Activated CD4-positive, alpha-beta memory T cell treated with anti-CD3 and anti-CD28 coated beads, Interleukin-2, amount 10 ng/mL, durations not matched to agents 7 days and 5 days (primary cell): ENCODE measurements around the gene MSS51. TPM values are rescaled to one million over a fixed set of nuclear protein-coding genes. Genes with fewer than 3 reads are reported as not detected.

Experiments
- CTCF ChIA-PET: fragments of 350-600 bp; sonication (Branson Sonifier 250); formaldehyde crosslinking; loops from one replicate; lab custom pipeline; 2021; ENCODE audit warnings: antibody characterized with exemption, inconsistent platforms; lab: Charles Lee
- POLR2A ChIA-PET: fragments of 350-600 bp; sonication (Branson Sonifier 250); formaldehyde crosslinking; loops from one replicate; lab custom pipeline; 2021; ENCODE audit warnings: antibody characterized with exemption; lab: Charles Lee
- DNase-seq: peaks from one replicate; pipeline ENCODE4 v3.0.0-alpha.2; 2020
- H3K27ac Mint-ChIP-seq: one replicate; pipeline ENCODE4 v1.8.0; 2021; ENCODE audit warnings: mild to moderate bottlenecking, mixed read lengths
- H3K27me3 Mint-ChIP-seq: one replicate; pipeline ENCODE4 v1.8.0; 2021; ENCODE audit warnings: mixed read lengths
- H3K36me3 Mint-ChIP-seq: one replicate; pipeline ENCODE4 v1.8.0; 2021; ENCODE audit warnings: low read depth, mixed read lengths
- H3K4me1 Mint-ChIP-seq: one replicate; pipeline ENCODE4 v1.8.0; 2021; ENCODE audit warnings: mixed read lengths
- H3K4me3 Mint-ChIP-seq: one replicate; pipeline ENCODE4 v1.8.0; 2021; ENCODE audit warnings: mild to moderate bottlenecking, mixed read lengths
- H3K9me3 Mint-ChIP-seq: one replicate; pipeline ENCODE4 v1.8.0; 2021; ENCODE audit warnings: mixed read lengths
- total RNA-seq, 2 experiments: library from RNA; stranded (reverse); gene quantifications; one replicate each; pipeline ENCODE4 v1.2.3, GENCODE V29; 2021

MSS51 gene
- total RNA-seq, 2 experiments from 2014 or later = 2.8 to 3.3 TPM

GRCh38 chr10:73446926-73447325, 13.6 kb upstream of the MSS51 start:
- POLR2A ChIA-PET = interaction anchor here (1.0 kb wide), 1 partner anchor 60 kb away, joined by 3 read pairs; no protein-coding TSS in a partner anchor
- DNase-seq = no peak
- Mint-ChIP-seq H3K27me3 (no peaks in the 10 kb centered on the region), H3K27ac (no peak overlapping the region), H3K36me3 (peaks cover 19% of the 10 kb centered on the region), H3K4me1 (no peaks in the 10 kb centered on the region), H3K4me3 (no peak overlapping the region), H3K9me3 (no peaks in the 10 kb centered on the region)
- CTCF ChIA-PET = no interaction called here

DNA sequence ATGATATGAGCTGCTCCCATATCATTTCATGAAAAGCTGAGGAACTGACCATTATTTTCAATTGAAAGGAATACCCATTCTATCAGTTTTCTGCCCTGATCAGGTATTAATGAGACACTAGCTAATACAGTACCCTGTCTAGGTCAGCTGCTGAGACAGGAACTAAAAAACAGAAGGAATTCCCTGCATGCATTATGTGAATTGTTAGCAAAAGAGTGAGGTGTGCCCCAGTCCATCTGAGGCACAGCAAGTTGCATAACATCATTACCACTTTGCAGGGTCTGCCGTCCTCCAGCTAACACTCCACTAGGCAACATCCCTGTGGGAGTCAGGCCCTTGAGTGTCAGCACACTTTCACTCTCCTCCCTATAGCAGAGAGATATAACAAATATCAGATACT, 11.1 kb upstream of the MSS51 start:
- ChIA-PET POLR2A (interaction anchor here (1.0 to 1.1 kb wide), 2 partner anchors 39 to 50 kb away, joined by 3 read pairs; no protein-coding TSS in a partner anchor), CTCF (interaction anchor here (1.1 kb wide), 1 partner anchor 199 kb away, joined by 3 read pairs; no protein-coding TSS in a partner anchor)
- no peak for DNase-seq
- H3K4me3 Mint-ChIP-seq = no peak overlapping the region
- H3K4me1 Mint-ChIP-seq = peaks cover 3% of the 10 kb centered on the region
- no peaks in the 10 kb centered on the region for H3K27me3 Mint-ChIP-seq
- H3K27ac Mint-ChIP-seq = no peak overlapping the region
- H3K36me3 Mint-ChIP-seq = peaks cover 23% of the 10 kb centered on the region
- no peaks in the 10 kb centered on the region for H3K9me3 Mint-ChIP-seq

DNA sequence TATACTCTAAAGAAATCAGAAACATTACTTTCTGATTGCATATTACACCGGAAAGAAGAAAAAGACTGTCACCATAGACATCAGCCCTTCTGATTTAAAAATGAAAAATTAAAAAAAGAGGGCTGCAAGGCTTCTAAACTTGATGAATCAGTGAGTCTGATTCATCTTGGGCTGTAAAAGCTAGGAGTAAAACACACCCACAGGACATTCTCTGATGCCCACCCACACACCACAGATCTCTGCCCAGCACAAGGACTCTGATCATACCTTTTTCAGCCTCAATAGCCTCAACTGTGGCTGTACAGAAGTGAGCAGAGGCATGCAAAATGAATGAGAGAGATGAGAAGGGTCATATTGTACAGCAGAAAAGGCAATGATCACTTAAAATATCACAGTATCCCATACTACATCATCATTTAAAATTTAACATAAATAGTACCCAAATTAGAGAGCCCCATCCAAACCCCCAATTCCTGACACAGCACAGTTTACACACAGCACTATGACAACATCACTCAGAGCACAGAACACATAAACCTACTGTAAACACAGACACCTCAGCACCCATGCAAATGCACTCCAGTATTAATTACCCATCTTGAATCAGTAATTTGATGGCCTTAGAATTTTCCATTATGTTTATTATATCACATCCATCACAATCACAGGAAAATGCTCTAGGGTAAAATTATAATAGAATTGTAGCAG, 6.4 kb upstream of the MSS51 start:
- no peak for DNase-seq
- H3K36me3 Mint-ChIP-seq = peaks cover 27% of the 10 kb centered on the region
- no peaks in the 10 kb centered on the region for H3K27me3 Mint-ChIP-seq
- H3K4me3 Mint-ChIP-seq = no peak overlapping the region
- POLR2A ChIA-PET = no interaction called here
- CTCF ChIA-PET = no interaction called here
- H3K27ac Mint-ChIP-seq = no peak overlapping the region
- H3K4me1 Mint-ChIP-seq = peaks cover 3% of the 10 kb centered on the region
- H3K9me3 Mint-ChIP-seq = no peaks in the 10 kb centered on the region

DNA sequence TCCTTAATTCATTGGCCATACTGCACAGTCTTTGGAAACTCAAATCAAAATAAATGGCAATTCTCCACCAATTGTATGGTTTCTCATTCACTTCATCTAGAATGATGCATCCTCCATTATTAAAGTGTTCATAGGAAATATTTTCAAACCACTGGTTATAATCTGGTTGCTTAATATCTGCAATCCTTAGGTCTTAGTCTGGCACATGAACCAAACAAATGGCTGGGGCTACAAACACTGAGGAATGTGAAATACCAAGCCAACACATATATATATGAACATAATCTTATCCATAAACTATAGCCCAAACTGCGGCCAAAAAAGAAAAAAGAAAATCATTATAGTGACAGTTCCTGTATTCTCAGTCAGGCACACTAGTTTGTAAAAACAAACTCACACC, 5.7 kb upstream of the MSS51 start:
- H3K4me3 Mint-ChIP-seq = no peak overlapping the region
- ChIA-PET CTCF (no interaction called here), POLR2A (no interaction called here)
- peaks cover 23% of the 10 kb centered on the region for H3K36me3 Mint-ChIP-seq
- no peaks in the 10 kb centered on the region for H3K27me3 Mint-ChIP-seq
- peaks cover 5% of the 10 kb centered on the region for H3K4me1 Mint-ChIP-seq
- H3K9me3 Mint-ChIP-seq = no peaks in the 10 kb centered on the region
- H3K27ac Mint-ChIP-seq = no peak overlapping the region
- DNase-seq = no peak

DNA sequence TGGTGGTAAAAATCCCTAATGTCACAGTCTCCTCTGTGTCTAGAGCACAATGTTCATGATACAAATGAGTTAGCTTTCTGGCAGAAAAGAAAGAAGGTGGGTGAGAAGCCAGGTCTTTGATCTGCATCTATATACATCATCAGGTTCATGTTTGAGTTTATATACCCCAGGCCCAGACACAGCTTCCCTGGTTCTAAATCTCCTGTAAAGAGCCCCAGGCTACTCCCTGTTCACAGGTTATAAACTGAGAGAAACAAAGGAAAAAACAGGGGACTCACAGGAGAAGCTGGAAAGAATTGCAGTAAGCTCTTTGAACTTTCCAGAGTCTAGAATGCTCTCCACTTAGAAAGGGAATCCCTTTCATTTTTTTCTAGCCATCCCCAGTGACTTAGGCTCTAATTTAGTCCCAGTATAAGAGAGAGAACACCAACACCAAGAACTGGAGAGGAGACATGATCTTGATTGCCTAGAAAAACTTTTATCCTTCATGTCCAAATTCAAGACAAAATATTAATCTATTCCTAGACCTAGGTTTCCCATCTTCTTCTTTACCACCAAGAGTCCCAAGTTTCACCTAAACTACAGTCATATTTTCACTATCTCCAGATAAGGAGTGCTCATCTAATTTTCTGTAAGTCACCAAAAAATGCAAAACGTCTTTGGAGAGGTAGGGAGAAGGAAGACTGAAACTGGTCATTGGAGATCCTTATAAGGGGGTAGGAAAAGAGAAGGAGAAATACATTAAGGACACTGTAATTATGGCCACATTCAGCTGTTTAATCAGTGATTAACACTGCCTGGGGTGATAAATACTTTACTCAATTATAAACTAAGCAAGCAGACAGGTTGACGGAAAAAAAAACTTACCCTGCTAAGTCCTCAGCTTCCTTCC, 469 bp downstream of the MSS51 start:
- ChIA-PET POLR2A (interaction anchor here (0.6 to 1.4 kb wide), 3 partner anchors 20 to 63 kb away, joined by 3 to 4 read pairs (median 3); partner anchors contain the start of gene PPP3CB), CTCF (no interaction called here)

DNA sequence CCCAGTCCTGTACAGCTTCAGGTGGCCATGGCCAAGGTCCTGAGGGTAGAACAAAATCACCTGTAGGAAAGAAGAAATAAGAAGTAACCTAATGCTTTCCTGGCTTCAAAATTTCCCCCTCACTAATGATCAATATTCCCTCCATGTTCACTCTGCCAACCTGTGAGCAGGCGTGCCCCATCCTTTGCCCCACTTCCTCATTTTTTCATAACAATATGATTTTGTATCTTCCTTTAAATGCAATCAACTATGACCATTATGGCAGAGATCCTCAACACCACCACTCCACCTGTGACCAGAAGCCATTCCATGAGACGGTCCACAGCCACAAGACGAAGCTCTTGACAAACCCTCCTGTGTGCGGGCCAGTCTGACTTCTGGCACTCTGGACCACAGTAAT, 7.0 kb downstream of the MSS51 start:
- peaks cover 48% of the 10 kb centered on the region for H3K36me3 Mint-ChIP-seq

More for the DNA sequence above, 469 bp downstream of the MSS51 start:
- Mint-ChIP-seq H3K4me3 (no peak overlapping the region), H3K9me3 (no peaks in the 10 kb centered on the region), H3K36me3 (peaks cover 21% of the 10 kb centered on the region), H3K27ac (no peak overlapping the region), H3K27me3 (no peaks in the 10 kb centered on the region), H3K4me1 (peaks cover 12% of the 10 kb centered on the region)
- DNase-seq = no peak

GRCh38 chr10:73424478-73424877, 8.9 kb downstream of the MSS51 start:
- H3K36me3 Mint-ChIP-seq = peaks cover 46% of the 10 kb centered on the region
- DNase-seq = no peak
- H3K9me3 Mint-ChIP-seq = no peaks in the 10 kb centered on the region
- CTCF ChIA-PET = no interaction called here
- POLR2A ChIA-PET = no interaction called here
- H3K27me3 Mint-ChIP-seq = no peaks in the 10 kb centered on the region
- H3K4me3 Mint-ChIP-seq = no peak overlapping the region
- no peaks in the 10 kb centered on the region for H3K4me1 Mint-ChIP-seq
- no peak overlapping the region for H3K27ac Mint-ChIP-seq

More for the DNA sequence above, 7.0 kb downstream of the MSS51 start:
- no peaks in the 10 kb centered on the region for H3K4me1 Mint-ChIP-seq
- H3K9me3 Mint-ChIP-seq = no peaks in the 10 kb centered on the region
- H3K27me3 Mint-ChIP-seq = no peaks in the 10 kb centered on the region
- CTCF ChIA-PET = no interaction called here
- DNase-seq = no peak
- no peak overlapping the region for H3K4me3 Mint-ChIP-seq
- H3K27ac Mint-ChIP-seq = no peak overlapping the region
- POLR2A ChIA-PET = interaction anchor here (1.2 kb wide), 1 partner anchor 9 kb away, joined by 3 read pairs; no protein-coding TSS in a partner anchor

DNA sequence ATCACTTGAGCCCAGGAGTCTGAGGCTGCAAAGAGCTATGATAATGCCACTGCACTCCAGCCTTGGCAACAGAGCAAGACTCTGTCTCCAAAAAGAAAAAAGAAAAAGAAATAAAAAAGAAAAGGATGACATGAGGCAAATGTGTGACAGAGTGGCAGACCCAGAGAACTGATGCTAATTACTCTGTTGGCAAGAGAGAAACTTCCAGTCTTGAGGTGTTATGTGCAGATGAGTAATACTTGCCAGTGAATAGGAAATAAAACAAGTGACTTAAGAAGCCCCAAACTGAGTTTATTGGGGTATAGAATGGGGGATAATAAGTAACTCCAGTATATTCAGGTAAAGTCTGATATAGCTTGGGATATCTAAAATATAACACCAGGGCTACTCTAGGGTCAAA, 10.1 kb downstream of the MSS51 start:
- POLR2A ChIA-PET = no interaction called here
- no peaks in the 10 kb centered on the region for H3K27me3 Mint-ChIP-seq
- peaks cover 46% of the 10 kb centered on the region for H3K36me3 Mint-ChIP-seq
- no peak for DNase-seq
- CTCF ChIA-PET = no interaction called here
- H3K4me1 Mint-ChIP-seq = no peaks in the 10 kb centered on the region
- H3K9me3 Mint-ChIP-seq = no peaks in the 10 kb centered on the region
- H3K4me3 Mint-ChIP-seq = no peak overlapping the region
- no peak overlapping the region for H3K27ac Mint-ChIP-seq

- Mint-ChIP-seq H3K27me3 (peaks cover 3% of the 10 kb centered on the region), H3K4me1 (peaks cover 29% of the 10 kb centered on the region), H3K4me3 (no peak overlapping the region), H3K36me3 (peaks cover 3% of the 10 kb centered on the region), H3K27ac (no peak overlapping the region), H3K9me3 (no peaks in the 10 kb centered on the region)
- CTCF ChIA-PET = no interaction called here
- POLR2A ChIA-PET = interaction anchor here (1.0 to 1.1 kb wide), 2 partner anchors 10 kb away, joined by 3 read pairs; no protein-coding TSS in a partner anchor
- no peak for DNase-seq
These were observed 16.8 kb downstream of the MSS51 start for GRCh38 chr10:73416571-73416970.

- Mint-ChIP-seq H3K27me3 (peaks cover 3% of the 10 kb centered on the region), H3K27ac (peak overlapping the region; percentile 63), H3K4me3 (peak overlapping the region; percentile 84), H3K9me3 (no peaks in the 10 kb centered on the region), H3K36me3 (peaks cover 15% of the 10 kb centered on the region), H3K4me1 (peaks cover 46% of the 10 kb centered on the region)
- ChIA-PET CTCF (interaction anchor here (0.6 to 1.6 kb wide), 2 partner anchors 81 to 308 kb away, joined by 3 to 4 read pairs; partner anchors contain the start of gene PPP3CB), POLR2A (interaction anchor here (1.0 to 5.7 kb wide), 9 partner anchors 9 to 169 kb away, joined by 3 to 63 read pairs (median 5); partner anchors contain the start of genes CFAP70, DNAJC9, MRPS16 and PPP3CB)
- DNase-seq = no peak
These were observed 19.0 kb downstream of the MSS51 start for GRCh38 chr10:73414230-73414945.

- ChIA-PET CTCF (interaction anchor here (1.1 to 1.6 kb wide), 5 partner anchors 12 to 230 kb away, joined by 3 to 5 read pairs (median 4); partner anchors contain the start of genes CFAP70 and PPP3CB), POLR2A (interaction anchor here (0.7 to 5.7 kb wide), 26 partner anchors 9 to 358 kb away, joined by 3 to 63 read pairs (median 4); partner anchors contain the start of genes CFAP70, DNAJC9, MRPS16 and PPP3CB)
- peak; percentile 95 for DNase-seq
- H3K4me3 Mint-ChIP-seq = peak within 1 kb of the TSS; percentile 84
- H3K27me3 Mint-ChIP-seq = peaks cover 3% of the 10 kb centered on the region
- H3K27ac Mint-ChIP-seq = peak within 1 kb of the TSS; percentile 83
- peaks cover 21% of the 10 kb centered on the region for H3K36me3 Mint-ChIP-seq
- peaks cover 53% of the 10 kb centered on the region for H3K4me1 Mint-ChIP-seq
- H3K9me3 Mint-ChIP-seq = no peaks in the 10 kb centered on the region
These were observed 19.7 kb downstream of the MSS51 start, which contains the start of gene ANXA7 for GRCh38 chr10:73413528-73414229. TSS of gene ANXA7 (minus strand) at chr10:73414058. CDS start at chr10:73400856, 13,202 bp downstream.
